Activated CD4-positive, alpha-beta T cell treated with anti-CD3 and anti-CD28 coated beads for 36 hours (primary cell): ENCODE results near the gene HLA-DOB. TPM values are rescaled to one million over a fixed set of nuclear protein-coding genes. Genes with fewer than 3 reads are reported as not detected.
A peak's percentile ranks its signal among the peaks of the same experiment; 100 is the strongest.

ENCODE experiments used
- ATAC-seq: fragments of 200-7000 bp; cut with Tn5 transposase; one replicate; pipeline ENCODE4 v1.10.0; 2021; ENCODE audit warnings: mild to moderate bottlenecking, moderate library complexity
- CTCF ChIA-PET: fragments of 350-600 bp; sonication (Branson Sonifier 250); formaldehyde crosslinking; loops from one replicate; lab custom pipeline; 2021; ENCODE audit warnings: antibody characterized with exemption; lab: Charles Lee
- POLR2A ChIA-PET: fragments of 350-600 bp; sonication (Branson Sonifier 250); formaldehyde crosslinking; loops from one replicate; lab custom pipeline; 2021; ENCODE audit warnings: antibody characterized with exemption, inconsistent platforms; lab: Charles Lee
- DNase-seq: peaks from one replicate; pipeline ENCODE4 v3.0.0-alpha.2; 2020
- H3K27ac Mint-ChIP-seq: one replicate; pipeline ENCODE4 v1.8.0; 2021; ENCODE audit warnings: mixed read lengths
- H3K27me3 Mint-ChIP-seq: one replicate; pipeline ENCODE4 v1.8.0; 2021; ENCODE audit warnings: mixed read lengths
- H3K36me3 Mint-ChIP-seq: one replicate; pipeline ENCODE4 v1.8.0; 2021; ENCODE audit warnings: low read depth, mixed read lengths
- H3K4me1 Mint-ChIP-seq: one replicate; pipeline ENCODE4 v1.8.0; 2021; ENCODE audit warnings: mixed read lengths
- H3K4me3 Mint-ChIP-seq: one replicate; pipeline ENCODE4 v1.8.0; 2021; ENCODE audit warnings: mild to moderate bottlenecking, moderate library complexity, mixed read lengths
- H3K9me3 Mint-ChIP-seq: one replicate; pipeline ENCODE4 v1.8.0; 2021; ENCODE audit warnings: low read depth, mixed read lengths
- intact Hi-C, 2 experiments: fragments of 100-400 bp; cut with DNase I in 1 of 2; cut with micrococcal nuclease in 1 of 2; formaldehyde crosslinking; loops; one replicate each; pipeline versions ENCODE4 v1.14.2 to v1.15.1; 2022 to 2024; cut with DNase I, micrococcal nuclease
- total RNA-seq, 2 experiments: library from RNA; stranded (reverse); gene quantifications; one replicate each; pipeline ENCODE4 v1.2.3, GENCODE V29; 2021

Gene HLA-DOB
- total RNA-seq, 2 experiments from 2014 or later = 1.5 to 1.6 TPM

- intact Hi-C loops = loop anchor here in 1 of 2 experiments (5.0 kb wide), 1 partner anchor 710 kb away; the partner anchor contains the start of gene ATF6B
- peaks cover 86% of the 10 kb centered on the region for H3K4me1 Mint-ChIP-seq
- POLR2A ChIA-PET = interaction anchor here (0.6 to 4.4 kb wide), 3 partner anchors 10 to 136 kb away, joined by 3 to 57 read pairs (median 40); partner anchors contain the start of genes PSMB9 and TAP1
- CTCF ChIA-PET = interaction anchor here (1.0 to 10.8 kb wide), 4 partner anchors 9 to 148 kb away, joined by 3 to 253 read pairs (median 130); partner anchors contain the start of genes PSMB9 and TAP1
- H3K27me3 Mint-ChIP-seq = no peaks in the 10 kb centered on the region
- peak overlapping the region; percentile 94 for H3K27ac Mint-ChIP-seq
- H3K4me3 Mint-ChIP-seq = peak overlapping the region; percentile 89
- DNase-seq (no peak), ATAC-seq (no peak)
- H3K36me3 Mint-ChIP-seq = peaks cover 79% of the 10 kb centered on the region
- H3K9me3 Mint-ChIP-seq = peaks cover 2% of the 10 kb centered on the region
Measured at GRCh38 chr6:32836873-32837272, 20.1 kb upstream of the HLA-DOB start.

DNA sequence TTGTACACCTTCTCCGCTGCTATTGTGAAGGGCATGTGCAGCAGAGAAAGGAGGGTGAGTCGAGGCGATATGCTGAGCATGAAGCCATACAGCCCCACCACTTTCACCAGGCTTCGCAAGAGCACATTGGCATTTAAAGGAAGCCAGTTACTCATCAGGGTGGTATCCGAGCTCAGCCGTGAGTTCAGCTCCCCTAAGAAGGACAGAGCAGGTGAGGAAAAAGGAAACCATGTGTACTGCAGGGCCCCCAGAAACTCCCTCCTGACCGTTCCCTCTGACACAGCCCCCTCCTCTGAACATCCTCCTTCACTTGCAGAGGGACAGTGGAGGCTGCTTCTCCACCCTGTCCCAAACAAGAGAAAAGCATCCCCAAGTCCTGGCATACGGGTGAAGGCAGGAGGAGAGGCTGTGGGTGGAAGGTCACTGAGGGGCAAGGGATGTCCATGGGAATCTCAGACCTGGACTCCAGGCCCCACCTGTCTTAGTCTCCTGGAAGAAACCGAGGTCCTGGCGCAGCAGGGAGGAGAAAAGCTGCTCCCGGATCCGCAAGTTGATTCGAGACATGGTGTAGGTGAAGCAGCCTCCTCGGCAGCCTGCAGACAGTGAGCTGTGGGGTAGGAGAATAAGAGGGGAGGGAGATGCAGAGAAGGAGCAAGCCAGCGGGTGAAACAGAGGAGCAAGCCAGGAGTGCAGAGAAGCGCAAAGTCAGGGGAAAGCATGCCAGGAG, 18.5 kb upstream of the HLA-DOB start:
- intact Hi-C loops = loop anchor here in 1 of 2 experiments (5.0 kb wide), 1 partner anchor 708 kb away; the partner anchor contains the start of gene ATF6B
- ATAC-seq (no peak), DNase-seq (no peak)
- Mint-ChIP-seq H3K4me3 (peak overlapping the region; percentile 89), H3K4me1 (peaks cover 74% of the 10 kb centered on the region), H3K27ac (peak overlapping the region; percentile 67), H3K27me3 (no peaks in the 10 kb centered on the region), H3K36me3 (peaks cover 77% of the 10 kb centered on the region), H3K9me3 (peaks cover 2% of the 10 kb centered on the region)
- ChIA-PET CTCF (interaction anchor here (0.7 to 4.5 kb wide), 4 partner anchors 18 to 35 kb away, joined by 3 to 34 read pairs (median 3); partner anchors contain the start of gene TAP1), POLR2A (interaction anchor here (0.7 kb wide), 1 partner anchor 19 kb away, joined by 3 read pairs; the partner anchor contains the start of gene PSMB9)

DNA sequence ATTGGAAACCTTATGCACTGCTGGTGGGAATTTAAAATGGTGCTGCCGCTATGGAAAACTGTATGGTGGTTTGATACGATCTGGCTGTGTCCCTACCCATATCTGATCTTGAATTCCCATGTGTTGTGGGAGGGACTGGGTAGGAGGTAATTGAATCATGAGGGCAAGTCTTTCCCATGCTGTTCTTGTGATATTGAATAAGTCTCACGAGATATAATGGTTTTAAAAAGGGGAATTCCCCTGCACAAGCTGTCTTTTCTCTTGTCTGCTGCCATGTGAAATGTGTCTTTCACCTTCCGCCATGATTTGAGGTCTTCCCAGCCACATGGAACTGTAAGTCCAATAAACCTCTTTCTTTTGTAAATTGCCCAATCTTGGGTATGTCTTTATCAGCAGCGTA, 16.9 kb upstream of the HLA-DOB start:
- Mint-ChIP-seq H3K27ac (peak overlapping the region; percentile 40), H3K4me3 (peak overlapping the region; percentile 24), H3K36me3 (peaks cover 79% of the 10 kb centered on the region), H3K9me3 (peaks cover 2% of the 10 kb centered on the region), H3K27me3 (no peaks in the 10 kb centered on the region), H3K4me1 (peaks cover 64% of the 10 kb centered on the region)
- ChIA-PET POLR2A (interaction anchor here (0.5 kb wide), 1 partner anchor 16 kb away, joined by 3 read pairs; no protein-coding TSS in a partner anchor), CTCF (interaction anchor here (0.6 to 4.5 kb wide), 2 partner anchors 35 to 1375 kb away, joined by 3 to 34 read pairs; no protein-coding TSS in a partner anchor)
- intact Hi-C loops = no loop called here
- DNase-seq (no peak), ATAC-seq (no peak)

GRCh38 chr6:32832535-32832934, 15.7 kb upstream of the HLA-DOB start:
- H3K27ac Mint-ChIP-seq = no peak overlapping the region
- H3K4me3 Mint-ChIP-seq = no peak overlapping the region
- peaks cover 2% of the 10 kb centered on the region for H3K9me3 Mint-ChIP-seq
- POLR2A ChIA-PET = interaction anchor here (1.2 kb wide), 1 partner anchor 13 kb away, joined by 3 read pairs; no protein-coding TSS in a partner anchor
- peaks cover 69% of the 10 kb centered on the region for H3K4me1 Mint-ChIP-seq
- DNase-seq = no peak
- ATAC-seq = no peak
- CTCF ChIA-PET = interaction anchor here (0.7 to 4.5 kb wide), 2 partner anchors 36 to 121 kb away, joined by 7 to 34 read pairs; partner anchors contain the start of gene HLA-DMA
- intact Hi-C loops = no loop called here
- no peaks in the 10 kb centered on the region for H3K27me3 Mint-ChIP-seq
- H3K36me3 Mint-ChIP-seq = peaks cover 85% of the 10 kb centered on the region

- Mint-ChIP-seq H3K9me3 (peaks cover 2% of the 10 kb centered on the region), H3K27ac (peak overlapping the region; percentile 28), H3K4me1 (peaks cover 67% of the 10 kb centered on the region), H3K27me3 (no peaks in the 10 kb centered on the region), H3K36me3 (peaks cover 78% of the 10 kb centered on the region), H3K4me3 (no peak overlapping the region)
- ChIA-PET CTCF (interaction anchor here (0.7 to 1.2 kb wide), 2 partner anchors 26 to 530 kb away, joined by 3 read pairs; no protein-coding TSS in a partner anchor), POLR2A (no interaction called here)
- DNase-seq (no peak), ATAC-seq (no peak)
- intact Hi-C loops = no loop called here
Measured at GRCh38 chr6:32830936-32831335, 14.1 kb upstream of the HLA-DOB start.

- Mint-ChIP-seq H3K9me3 (peaks cover 2% of the 10 kb centered on the region), H3K27ac (peak overlapping the region; percentile 55), H3K27me3 (no peaks in the 10 kb centered on the region), H3K36me3 (peaks cover 69% of the 10 kb centered on the region), H3K4me1 (peaks cover 58% of the 10 kb centered on the region), H3K4me3 (no peak overlapping the region)
- intact Hi-C loops = no loop called here
- DNase-seq (no peak), ATAC-seq (no peak)
- CTCF ChIA-PET = interaction anchor here (1.2 to 4.7 kb wide), 2 partner anchors 27 to 39 kb away, joined by 3 to 42 read pairs; no protein-coding TSS in a partner anchor
- POLR2A ChIA-PET = no interaction called here
Measured at GRCh38 chr6:32830017-32830416, 13.2 kb upstream of the HLA-DOB start.

DNA sequence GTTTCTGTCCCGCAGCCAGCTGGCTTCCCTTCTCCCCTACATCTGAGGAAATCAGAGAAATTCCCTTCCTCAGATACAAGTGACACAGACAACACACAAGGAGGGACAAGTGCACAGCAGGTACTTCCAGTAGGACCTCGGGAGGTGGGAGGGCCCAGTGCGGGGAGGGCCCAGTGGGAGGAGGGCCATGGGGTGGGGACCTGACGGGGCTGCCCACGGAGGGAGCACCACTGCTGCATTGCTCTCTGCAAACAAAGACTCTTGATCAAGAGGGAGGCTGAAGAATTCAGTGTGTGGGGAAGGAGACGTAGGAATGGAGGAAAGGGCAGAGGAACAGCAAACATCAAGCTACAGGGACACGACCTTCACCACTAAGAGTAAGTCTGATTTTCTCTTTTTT, 12.7 kb upstream of the HLA-DOB start:
- Mint-ChIP-seq H3K9me3 (peaks cover 2% of the 10 kb centered on the region), H3K4me3 (no peak overlapping the region), H3K27me3 (no peaks in the 10 kb centered on the region), H3K4me1 (peaks cover 53% of the 10 kb centered on the region), H3K27ac (peak overlapping the region; percentile 57), H3K36me3 (peaks cover 63% of the 10 kb centered on the region)
- intact Hi-C loops = no loop called here
- POLR2A ChIA-PET = no interaction called here
- CTCF ChIA-PET = interaction anchor here (2.1 to 4.7 kb wide), 2 partner anchors 39 to 155 kb away, joined by 7 to 42 read pairs; no protein-coding TSS in a partner anchor
- ATAC-seq (no peak), DNase-seq (no peak)

- Mint-ChIP-seq H3K9me3 (no peaks in the 10 kb centered on the region), H3K4me3 (no peak overlapping the region), H3K27ac (peak overlapping the region; percentile 82), H3K27me3 (no peaks in the 10 kb centered on the region), H3K4me1 (peaks cover 31% of the 10 kb centered on the region), H3K36me3 (peaks cover 43% of the 10 kb centered on the region)
- intact Hi-C loops = no loop called here
- POLR2A ChIA-PET = interaction anchor here (0.6 kb wide), 1 partner anchor 10 kb away, joined by 3 read pairs; no protein-coding TSS in a partner anchor
- CTCF ChIA-PET = interaction anchor here (0.6 to 4.7 kb wide), 9 partner anchors 12 to 742 kb away, joined by 3 to 42 read pairs (median 3); partner anchors contain the start of gene TAP2
- ATAC-seq (no peak), DNase-seq (no peak)
Measured at GRCh38 chr6:32827025-32827424, 10.2 kb upstream of the HLA-DOB start.

- CTCF ChIA-PET = interaction anchor here (0.6 to 4.7 kb wide), 6 partner anchors 13 to 186 kb away, joined by 3 to 42 read pairs (median 4); partner anchors contain the start of genes HLA-DMA and TAP2
- no peak overlapping the region for H3K27ac Mint-ChIP-seq
- POLR2A ChIA-PET = no interaction called here
- intact Hi-C loops = no loop called here
- DNase-seq (no peak), ATAC-seq (no peak)
- no peaks in the 10 kb centered on the region for H3K9me3 Mint-ChIP-seq
- H3K27me3 Mint-ChIP-seq = no peaks in the 10 kb centered on the region
- peaks cover 28% of the 10 kb centered on the region for H3K4me1 Mint-ChIP-seq
- H3K4me3 Mint-ChIP-seq = no peak overlapping the region
- peaks cover 36% of the 10 kb centered on the region for H3K36me3 Mint-ChIP-seq
Measured at GRCh38 chr6:32825966-32826365, 9.2 kb upstream of the HLA-DOB start.

- ATAC-seq (no peak), DNase-seq (no peak)
- CTCF ChIA-PET = interaction anchor here (1.6 to 2.5 kb wide), 2 partner anchors 19 to 49 kb away, joined by 6 to 24 read pairs; partner anchors contain the start of gene TAP2
- H3K9me3 Mint-ChIP-seq = no peaks in the 10 kb centered on the region
- POLR2A ChIA-PET = interaction anchor here (0.7 kb wide), 1 partner anchor 976 kb away, joined by 3 read pairs; no protein-coding TSS in a partner anchor
- H3K36me3 Mint-ChIP-seq = no peaks in the 10 kb centered on the region
- H3K27me3 Mint-ChIP-seq = no peaks in the 10 kb centered on the region
- intact Hi-C loops = no loop called here
- H3K4me1 Mint-ChIP-seq = peaks cover 12% of the 10 kb centered on the region
- no peak overlapping the region for H3K27ac Mint-ChIP-seq
- H3K4me3 Mint-ChIP-seq = no peak overlapping the region
Measured at GRCh38 chr6:32819729-32820128, 2.9 kb upstream of the HLA-DOB start.

DNA sequence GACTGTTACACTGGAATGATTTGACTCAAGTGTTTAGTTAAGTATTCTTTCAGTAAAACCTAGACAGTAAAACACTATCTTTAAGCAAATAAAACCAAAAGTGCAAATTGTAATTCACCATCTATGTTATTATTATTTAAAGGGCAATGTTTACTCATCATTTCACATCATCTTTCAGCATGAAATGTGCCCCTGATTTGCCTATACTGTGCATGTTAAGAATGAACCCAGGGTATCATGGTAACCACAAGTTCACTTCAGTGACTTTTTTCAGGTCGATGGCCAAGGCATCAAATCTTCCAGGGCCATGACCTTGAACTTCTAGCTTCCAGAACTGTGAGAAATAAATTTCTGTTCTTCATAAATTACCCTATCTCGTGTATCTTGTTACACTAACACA, 2.1 kb upstream of the HLA-DOB start:
- intact Hi-C loops = no loop called here
- H3K27me3 Mint-ChIP-seq = no peaks in the 10 kb centered on the region
- H3K4me3 Mint-ChIP-seq = no peak overlapping the region
- peaks cover 12% of the 10 kb centered on the region for H3K4me1 Mint-ChIP-seq
- ChIA-PET CTCF (interaction anchor here (1.6 kb wide), 1 partner anchor 20 kb away, joined by 6 read pairs; the partner anchor contains the start of gene TAP2), POLR2A (no interaction called here)
- H3K27ac Mint-ChIP-seq = no peak overlapping the region
- no peak for DNase-seq
- no peak for ATAC-seq
- H3K36me3 Mint-ChIP-seq = no peaks in the 10 kb centered on the region
- H3K9me3 Mint-ChIP-seq = no peaks in the 10 kb centered on the region
